ENCODE measurements around the gene LMO4.
A peak's percentile ranks its signal among the peaks of the same experiment; 100 is the strongest.

The LMO4 gene

DNA sequence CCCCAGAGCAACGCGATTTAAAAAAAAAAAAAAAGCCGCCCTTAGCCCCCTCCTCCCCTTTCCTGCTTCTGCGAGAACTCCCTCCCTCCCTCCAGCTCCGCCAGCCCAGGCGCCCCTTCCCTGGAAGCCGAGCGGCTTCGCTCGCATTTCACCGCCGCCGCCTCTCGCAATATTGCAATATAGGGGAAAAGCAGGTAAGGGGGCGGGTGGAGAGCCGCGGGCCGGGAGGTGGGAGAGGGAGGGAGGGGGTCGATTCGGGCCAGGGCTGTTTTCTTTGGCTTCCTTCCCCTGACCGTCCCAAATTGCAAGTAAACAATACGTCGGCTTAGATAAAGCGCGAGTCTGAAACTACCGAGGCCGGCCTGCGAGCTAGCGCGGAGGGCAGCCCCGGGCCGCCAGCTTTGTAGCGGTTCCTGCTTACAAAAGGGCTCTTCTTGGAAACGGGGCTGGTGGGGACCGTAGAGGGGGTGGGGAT lies 408 bp downstream of the LMO4 start:
- DNase-seq, result peak; percentile 83

DNA sequence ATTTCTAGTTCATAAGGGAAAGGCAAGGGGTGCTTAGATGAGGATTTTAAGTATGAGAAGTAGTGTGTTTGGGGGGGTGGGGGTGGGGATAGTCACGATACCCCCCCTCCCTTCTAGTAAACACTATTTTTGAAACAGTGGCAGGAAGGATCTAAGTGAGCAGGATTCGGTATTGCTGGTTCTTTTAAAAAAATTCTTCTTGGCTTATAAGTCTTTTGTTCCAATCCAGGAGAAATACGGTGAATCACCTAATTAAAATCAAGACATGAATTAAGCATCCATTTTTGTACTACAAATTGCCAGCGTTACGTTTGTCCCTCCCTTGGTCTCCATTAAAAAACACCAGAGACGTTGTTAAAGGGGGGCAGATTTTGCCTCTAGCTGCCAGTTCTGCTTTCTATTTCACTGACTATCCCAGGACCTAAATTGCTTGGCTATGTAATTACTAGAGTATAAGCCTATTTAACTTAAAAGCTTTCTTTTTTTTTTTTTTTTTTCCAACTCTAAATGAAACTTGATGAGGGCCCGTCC lies 911 bp downstream of the LMO4 start:
- DNase-seq, result no peak

DNA sequence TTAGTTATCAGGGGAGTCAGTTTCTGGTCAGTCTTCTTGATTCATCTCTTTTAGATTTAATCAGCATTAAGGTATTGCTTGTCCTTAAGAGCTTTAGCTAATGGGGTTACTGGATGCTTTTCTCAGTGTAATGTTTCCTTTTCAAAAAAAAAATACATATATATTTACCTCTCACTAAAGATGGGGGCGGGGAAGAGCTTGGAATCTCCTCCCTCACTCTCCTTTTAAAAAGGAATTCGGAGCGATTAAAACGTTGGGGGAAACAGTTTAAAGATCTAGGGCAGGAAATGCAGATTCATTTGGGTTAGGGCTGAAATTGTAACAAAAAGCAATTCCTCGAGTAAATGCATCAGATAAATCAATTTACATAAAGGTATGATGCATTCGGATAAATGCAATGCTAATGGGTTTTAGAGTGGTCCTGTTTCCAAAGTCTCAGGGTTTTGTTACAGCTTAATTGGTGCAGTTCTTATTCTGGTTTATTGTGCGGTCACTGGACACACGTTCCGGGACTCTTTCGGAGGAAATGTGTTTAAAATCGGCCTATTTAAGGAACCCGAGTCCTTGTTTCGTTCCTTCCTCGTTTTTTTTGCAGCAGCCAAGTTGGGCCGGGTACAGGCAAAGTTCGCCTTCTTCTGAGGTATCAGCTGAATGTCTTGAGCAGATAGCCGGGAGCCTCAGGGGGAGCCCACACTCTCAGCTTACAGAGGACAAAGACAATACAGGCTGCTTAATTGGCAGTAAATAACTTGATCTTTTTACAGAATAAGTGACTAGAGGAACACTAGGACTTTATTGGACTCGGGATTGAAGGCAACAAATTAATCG lies 1.6 kb downstream of the LMO4 start:
- peak; percentile 59 for DNase-seq

DNA sequence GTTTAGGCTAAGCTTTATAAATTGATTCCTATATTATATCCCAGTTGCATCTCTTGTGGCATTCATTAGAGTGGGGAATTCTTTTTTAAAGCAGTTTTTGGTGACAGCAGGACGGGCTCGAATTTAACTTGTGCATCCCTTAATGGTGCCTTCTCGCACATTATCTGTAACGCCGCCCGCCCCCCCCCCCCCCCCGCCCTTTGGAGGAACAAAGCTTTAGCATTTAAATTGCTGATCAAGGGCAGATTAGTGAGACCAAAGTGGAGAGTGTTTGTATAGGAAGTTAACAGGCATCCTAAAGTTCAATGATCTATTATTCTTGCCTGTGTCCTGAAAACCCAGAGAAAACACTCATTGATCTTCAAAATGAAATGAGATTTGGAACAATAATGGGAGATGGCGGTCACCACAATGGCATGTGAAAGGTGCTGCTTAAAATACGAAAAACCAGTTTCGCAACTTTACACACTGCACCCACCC lies 2.2 kb downstream of the LMO4 start:
- DNase-seq, result no peak

- DNase-seq, result peak; percentile 75
These were observed 2.9 kb downstream of the LMO4 start for GRCh38 chr1:87331365-87332241.

GRCh38 chr1:87333692-87334347 lies 5.1 kb downstream of the LMO4 start:
- DNase-seq, result peak; percentile 64

GRCh38 chr1:87334351-87335174 lies 5.9 kb downstream of the LMO4 start:
- DNase-seq, result peak; percentile 59

DNA sequence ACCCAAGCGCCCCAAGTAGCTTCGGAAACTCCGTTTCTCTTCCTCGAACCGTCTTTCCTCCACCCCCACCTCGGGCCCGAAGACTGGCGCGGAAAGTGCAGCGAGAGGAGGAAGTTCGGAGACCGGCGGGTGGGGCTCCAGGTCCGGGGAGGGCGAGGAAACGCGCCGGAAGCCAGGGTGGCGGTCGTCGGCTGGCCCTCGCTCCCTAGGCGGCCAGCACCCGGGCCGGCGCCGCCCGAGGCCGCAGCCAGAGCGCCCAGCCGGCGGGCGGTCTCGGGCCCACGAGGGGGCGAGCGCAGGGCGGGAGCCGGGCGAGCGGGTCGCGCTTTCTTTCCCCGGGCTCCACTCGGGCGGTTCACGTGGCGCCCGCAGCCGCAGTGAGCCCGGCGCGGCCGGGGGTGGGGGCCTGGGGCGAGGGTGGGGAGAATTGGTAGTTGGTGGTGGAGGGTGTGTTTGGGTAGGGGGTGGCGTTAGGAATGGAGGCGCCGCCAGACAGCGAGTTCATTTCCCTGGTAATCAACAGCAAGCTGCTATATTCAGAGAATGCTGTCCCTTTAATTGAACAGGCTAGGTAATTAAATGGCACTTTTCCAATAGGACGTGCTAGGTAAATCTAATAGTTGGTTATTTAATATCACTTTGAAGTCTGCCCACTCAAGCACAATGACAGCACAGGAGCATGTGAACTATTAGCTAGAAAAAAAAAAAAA lies 6.7 kb downstream of the LMO4 start:
- peak; percentile 86 for DNase-seq

- no peak for DNase-seq
These were observed 8.0 kb downstream of the LMO4 start for GRCh38 chr1:87336623-87337067.

- DNase-seq, result no peak
These were observed 8.9 kb downstream of the LMO4 start for GRCh38 chr1:87337606-87338005.

- DNase-seq, result no peak
These were observed 9.9 kb downstream of the LMO4 start for GRCh38 chr1:87338566-87338965.

GRCh38 chr1:87344231-87344630 lies 15.6 kb downstream of the LMO4 start:
- no peak for DNase-seq

GRCh38 chr1:87346130-87346814 lies 17.6 kb downstream of the LMO4 start:
- DNase-seq, result no peak

DNA sequence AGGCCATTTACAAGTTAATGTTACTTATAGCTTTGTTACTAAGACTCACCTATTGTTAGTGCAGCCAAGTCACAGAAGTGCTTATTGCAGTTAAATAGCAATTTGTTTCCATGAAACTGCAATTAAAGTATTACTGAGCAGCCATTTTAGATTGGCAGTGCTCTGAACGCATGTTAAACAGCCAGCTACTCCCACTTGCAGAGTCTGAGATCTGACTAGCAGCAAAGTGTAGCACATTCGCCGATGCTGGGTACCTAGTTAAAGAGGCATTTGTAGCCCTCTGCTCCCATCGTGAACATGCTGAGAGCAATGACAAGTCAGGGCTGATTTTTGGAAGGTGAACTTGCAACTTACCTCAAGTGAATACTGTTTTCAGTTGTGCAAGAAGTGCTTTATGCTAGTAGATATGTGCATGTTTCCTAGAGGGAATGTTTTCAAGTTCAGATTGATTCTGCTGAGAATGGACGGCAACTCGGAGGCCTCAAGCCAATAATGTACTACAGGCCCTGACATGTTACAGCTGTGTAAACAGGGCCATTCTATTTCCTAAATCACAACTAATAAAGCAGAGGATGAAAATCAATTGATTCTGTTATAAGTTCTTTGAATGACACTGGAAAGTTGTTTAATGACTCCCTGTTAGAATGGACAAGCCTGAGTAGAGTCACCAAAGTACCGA lies 19.8 kb downstream of the LMO4 start:
- DNase-seq, result no peak

DNA sequence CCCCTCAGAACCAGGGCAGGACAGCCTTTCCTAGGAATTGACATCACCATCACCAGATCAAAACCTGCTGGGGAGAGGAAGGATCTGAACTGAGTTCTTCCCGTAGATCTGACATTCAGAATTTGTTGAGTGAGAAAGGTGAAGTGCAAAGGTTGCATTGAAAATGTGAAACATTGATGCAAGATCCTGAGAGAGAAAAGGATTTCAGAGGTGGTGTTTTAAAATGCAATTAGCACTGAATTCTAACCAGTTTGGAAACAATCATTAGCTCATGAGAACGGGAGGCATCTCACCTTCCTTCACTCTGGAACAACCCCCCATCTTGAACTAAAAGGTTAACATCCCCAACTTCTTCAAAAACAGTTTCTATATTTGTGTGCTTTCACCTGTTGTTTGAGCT lies 20.4 kb downstream of the LMO4 start:
- no peak for DNase-seq

GRCh38 chr1:87355894-87356293 lies 27.2 kb downstream of the LMO4 start:
- DNase-seq, result no peak

GRCh38 chr1:87356591-87356990 lies 27.9 kb downstream of the LMO4 start:
- DNase-seq, result no peak

GRCh38 chr1:87358219-87358618 lies 29.5 kb downstream of the LMO4 start:
- DNase-seq, result no peak

DNA sequence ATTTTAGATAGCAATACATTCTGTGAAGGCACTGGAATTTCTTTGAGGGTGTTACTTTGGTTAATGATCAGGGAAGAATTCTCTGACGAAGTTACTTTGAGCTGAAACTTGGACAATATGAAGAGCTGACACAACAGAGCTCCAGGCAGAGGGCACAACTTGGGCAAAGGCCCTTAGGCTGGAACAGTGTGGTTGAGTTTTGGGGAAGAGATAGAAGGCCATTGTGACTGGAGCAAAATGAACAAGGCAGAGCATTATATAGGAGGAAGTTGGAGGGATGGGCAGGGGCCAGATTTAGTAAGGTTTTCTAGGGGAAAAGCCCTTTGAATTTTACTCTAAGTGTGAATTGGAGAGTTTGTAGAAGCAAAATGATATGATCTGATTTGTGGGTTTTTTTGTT lies 30.9 kb downstream of the LMO4 start:
- DNase-seq, result no peak
